Spleen (tissue), 11 donors: ENCODE results near the gene UBE2L3. TPM values are rescaled to one million over a fixed set of nuclear protein-coding genes. Genes with fewer than 3 reads are reported as not detected.

Experiments used
- DNase-seq: peaks from one replicate; pipeline ENCODE4 v3.0.0-alpha.2; 2020
- H3K27ac ChIP-seq, 8 donors: fragments of 200-600 bp; sonication (generic) in 7 of 8; 1 replicate in 4 of 8; 2 replicates in 4 of 8; pipeline versions ENCODE4 v1.5.0 to v1.8.0; 2016 to 2021; ENCODE audit warnings: inconsistent platforms in 4 of 8, mild to moderate bottlenecking in 4 of 8, moderate library complexity in 1 of 8
- H3K27me3 ChIP-seq, 7 donors: fragments of 200-600 bp; sonication (generic) in 6 of 7; replicated peaks in 1 of 7; 1 replicate in 4 of 7; 2 replicates in 3 of 7; pipeline versions ENCODE4 v1.5.0 to v1.8.0; 2016 to 2021; ENCODE audit warnings: inconsistent platforms in 3 of 7, mild to moderate bottlenecking in 1 of 7
- H3K36me3 ChIP-seq, 6 donors: fragments of 200-600 bp; sonication (generic) in 5 of 6; 1 replicate in 4 of 6; 2 replicates in 2 of 6; pipeline versions ENCODE4 v1.5.0 to v1.8.0; 2016 to 2021; ENCODE audit warnings: inconsistent platforms in 2 of 6
- H3K4me1 ChIP-seq, 6 donors: fragments of 200-600 bp; sonication (generic) in 5 of 6; 1 replicate in 3 of 6; 2 replicates in 3 of 6; pipeline versions ENCODE4 v1.5.0 to v1.8.0; 2016 to 2021; ENCODE audit warnings: inconsistent platforms in 3 of 6
- H3K4me3 ChIP-seq, 8 donors: fragments of 200-600 bp; sonication (generic) in 7 of 8; 1 replicate in 4 of 8; 2 replicates in 4 of 8; pipeline versions ENCODE4 v1.5.0 to v1.8.0; 2016 to 2021; ENCODE audit warnings: inconsistent platforms in 4 of 8, mild to moderate bottlenecking in 4 of 8, moderate library complexity in 2 of 8
- H3K9me3 ChIP-seq, 8 donors: fragments of 200-600 bp; sonication (generic) in 7 of 8; 1 replicate in 4 of 8; 2 replicates in 4 of 8; pipeline versions ENCODE4 v1.5.0 to v1.8.0; 2016 to 2021; ENCODE audit warnings: inconsistent platforms in 4 of 8
- CTCF ChIP-seq, 11 experiments: fragments of 200-600 bp in 7 of 11; fragments of 450-650 bp in 4 of 11; sonication (generic) in 4 of 11; IDR thresholded peaks in 8 of 11; conservative IDR thresholded peaks in 3 of 11; 1 replicate in 7 of 11; 2 replicates in 4 of 11; pipeline versions ENCODE4 v1.4.0 to v1.8.0; 2016 to 2021; ENCODE audit warnings: antibody characterized with exemption in 11 of 11, inconsistent platforms in 4 of 11, mild to moderate bottlenecking in 1 of 11
- POLR2A ChIP-seq, 3 donors: fragments of 450-650 bp; IDR thresholded peaks; one replicate each; pipeline ENCODE4 v1.5.1; 2017; ENCODE audit warnings: antibody characterized with exemption in 3 of 3, mild to moderate bottlenecking in 1 of 3
- POLR2AphosphoS5 ChIP-seq, 3 donors: sonication (generic); formaldehyde crosslinking; IDR thresholded peaks; one replicate each; pipeline ENCODE4 v1.5.1; 2017; ENCODE audit warnings: antibody characterized with exemption in 3 of 3
- WGBS, 5 donors: extraction: QIAGEN DNeasy Blood & Tissue Kit in 3 of 5; methylation state at CpG; one replicate each; pipeline versions ENCODE4 v1.1.5 to v1.1.7; 2013 to 2018; 5-methylcytosine and 5-hydroxymethylcytosine counted together
- intact Hi-C: fragments of 100-400 bp; cut with DNase I; formaldehyde crosslinking; loops from one replicate; pipeline ENCODE4 v1.15.0; 2023; ENCODE audit warnings: low total_unique reads
- polyA plus RNA-seq, 3 donors: library from polyadenylated mRNA; stranded (reverse); fragments of 200-250 nt; gene quantifications; one replicate each; pipeline ENCODE4 v1.2.1, GENCODE V29; 2013
- total RNA-seq, 7 donors: library from RNA; depleted of rRNA in 3 of 7; stranded (reverse); fragments of >200 nt in 3 of 7; fragmentation: NEBNext Ultra II Directional in 4 of 7; extraction: Animal tissue kit (Norgen Biotek cat#: 25700) in 4 of 7; gene quantifications; one replicate each; pipeline versions ENCODE4 v1.1.0 to v1.2.1, GENCODE V29; 2016 to 2021
- donor health status: healthy with polysubstance abuse.
- donor health status: DM: no; HTN: no; CAD: no; lungs with moderate emphysema.
- donor health status: DM: no; HTN: no; CAD: no.
- donor health status: Bipolar disorder and iron deficiency.
- donor health status: healthy.
- donor health status: DM: no; HTN: no; CAD: no.
- donor health status: DM: yes; HTN: yes; CAD: no.

UBE2L3 gene
- total and polyA plus RNA-seq, 10 donors = 36.2 to 69.3 (median 45.2) TPM

GRCh38 chr22:21632237-21632895 is 64.9 kb downstream of the UBE2L3 start, which contains the start of gene CCDC116:
CCDC116 (plus strand) TSS chr22:21632760; CDS start chr22:21633182, 422 bp downstream.
- TF ChIP-seq CTCF (IDR thresholded peaks at IDR 0.05 in 8 of 11, conservative IDR thresholded peaks at IDR 0.05 in 3 of 11) (no peak), POLR2AphosphoS5 (IDR thresholded peaks at IDR 0.05) (peak in 1 of 3 donors; percentile 25)
- Histone ChIP-seq H3K36me3 (peaks cover 0 to 16% (median 10%) of the 10 kb centered on the region in 6 donors), H3K4me3 (no peak within 1 kb of the TSS), H3K9me3 (peaks cover 0 to 5% (median 0%) of the 10 kb centered on the region in 8 donors), H3K27me3 (no peaks in the 10 kb centered on the region), H3K4me1 (peaks cover 14 to 38% (median 26%) of the 10 kb centered on the region in 6 donors), H3K27ac (no peak within 1 kb of the TSS)
- intact Hi-C loops = no loop called here
- DNase-seq = peak; percentile 88
- WGBS, 5 donors = 37 to 82% (median 76%) methylated on average over 25 to 27 of the region's 27 CpGs

GRCh38 chr22:21632931-21633330 is 65.4 kb downstream of the UBE2L3 start:
- TF ChIP-seq POLR2A (IDR thresholded peaks at IDR 0.05) (no peak), CTCF (IDR thresholded peaks at IDR 0.05 in 8 of 11, conservative IDR thresholded peaks at IDR 0.05 in 3 of 11) (no peak), POLR2AphosphoS5 (IDR thresholded peaks at IDR 0.05) (no peak)
- no peak overlapping the region for H3K4me3 ChIP-seq
- H3K9me3 ChIP-seq = peaks cover 0 to 5% (median 0%) of the 10 kb centered on the region in 8 donors
- 81 to 98% (median 97%) methylated on average over 14 to 18 of the region's 18 CpGs for WGBS, 5 donors
- H3K36me3 ChIP-seq = peaks cover 0 to 11% (median 6%) of the 10 kb centered on the region in 6 donors
- H3K27me3 ChIP-seq = no peaks in the 10 kb centered on the region
- intact Hi-C loops = no loop called here
- H3K4me1 ChIP-seq = peaks cover 12 to 33% (median 21%) of the 10 kb centered on the region in 6 donors
- no peak for DNase-seq
- no peak overlapping the region for H3K27ac ChIP-seq

- intact Hi-C loops = no loop called here
- H3K27ac ChIP-seq = no peak overlapping the region
- H3K4me3 ChIP-seq = no peak overlapping the region
- no peak for DNase-seq
- 91 to 100% (median 94%) methylated on average over 4 of the region's 4 CpGs for WGBS, 5 donors
- H3K27me3 ChIP-seq = no peaks in the 10 kb centered on the region
- TF ChIP-seq POLR2AphosphoS5 (IDR thresholded peaks at IDR 0.05) = no peak
- TF ChIP-seq POLR2A (IDR thresholded peaks at IDR 0.05) = no peak
- TF ChIP-seq CTCF (IDR thresholded peaks at IDR 0.05 in 8 of 11, conservative IDR thresholded peaks at IDR 0.05 in 3 of 11) = no peak
- peaks cover 6 to 27% (median 15%) of the 10 kb centered on the region in 6 donors for H3K4me1 ChIP-seq
- peaks cover 0 to 5% (median under 1%) of the 10 kb centered on the region in 6 donors for H3K36me3 ChIP-seq
- H3K9me3 ChIP-seq = peaks cover 0 to 5% (median 0%) of the 10 kb centered on the region in 8 donors
Measured at GRCh38 chr22:21633481-21633880, 66.0 kb downstream of the UBE2L3 start.

- Histone ChIP-seq H3K27me3 (no peaks in the 10 kb centered on the region), H3K4me3 (no peak overlapping the region), H3K36me3 (no peaks in the 10 kb centered on the region), H3K27ac (no peak overlapping the region), H3K9me3 (peaks cover 0 to 5% (median 0%) of the 10 kb centered on the region in 8 donors), H3K4me1 (peaks cover under 1 to 21% (median 9%) of the 10 kb centered on the region in 6 donors)
- no peak for DNase-seq
- intact Hi-C loops = no loop called here
- WGBS, 5 donors = 95 to 100% (median 97%) methylated on average over 4 to 16 of the region's 16 CpGs
- TF ChIP-seq POLR2AphosphoS5 (IDR thresholded peaks at IDR 0.05) (no peak), POLR2A (IDR thresholded peaks at IDR 0.05) (no peak), CTCF (IDR thresholded peaks at IDR 0.05 in 8 of 11, conservative IDR thresholded peaks at IDR 0.05 in 3 of 11) (no peak)
Measured at GRCh38 chr22:21634081-21634480, 66.6 kb downstream of the UBE2L3 start.
